Activated T-cell treated with anti-CD3 and anti-CD28 coated beads, Interleukin-2, amount 50 U/mL, for 24 hours (primary cell): Measurements from ENCODE around the gene RAD51B.
"Not testable (repeated sequence)": the region's sequence is repeated elsewhere in the genome, so short reads cannot be mapped to it uniquely, and the experiment has no call there.

Experiments
- DNase-seq: peaks from one replicate; pipeline ENCODE4 v3.0.0-alpha.2; 2020
- H3K27ac Mint-ChIP-seq: 2 replicates; pipeline ENCODE4 v1.8.0; 2020; ENCODE audit warnings: mild to moderate bottlenecking, mixed read lengths
- H3K27me3 Mint-ChIP-seq: 2 replicates; pipeline ENCODE4 v1.8.0; 2020; ENCODE audit warnings: mixed read lengths
- H3K36me3 Mint-ChIP-seq: 2 replicates; pipeline ENCODE4 v1.8.0; 2020; ENCODE audit warnings: low read depth, mixed read lengths
- H3K4me1 Mint-ChIP-seq: 2 replicates; pipeline ENCODE4 v1.8.0; 2020; ENCODE audit warnings: low read depth, mixed read lengths
- H3K4me3 Mint-ChIP-seq: 2 replicates; pipeline ENCODE4 v1.8.0; 2020; ENCODE audit warnings: mild to moderate bottlenecking, moderate library complexity, mixed read lengths
- H3K9me3 Mint-ChIP-seq: 2 replicates; pipeline ENCODE4 v1.8.0; 2020; ENCODE audit warnings: mixed read lengths

Gene RAD51B

DNA sequence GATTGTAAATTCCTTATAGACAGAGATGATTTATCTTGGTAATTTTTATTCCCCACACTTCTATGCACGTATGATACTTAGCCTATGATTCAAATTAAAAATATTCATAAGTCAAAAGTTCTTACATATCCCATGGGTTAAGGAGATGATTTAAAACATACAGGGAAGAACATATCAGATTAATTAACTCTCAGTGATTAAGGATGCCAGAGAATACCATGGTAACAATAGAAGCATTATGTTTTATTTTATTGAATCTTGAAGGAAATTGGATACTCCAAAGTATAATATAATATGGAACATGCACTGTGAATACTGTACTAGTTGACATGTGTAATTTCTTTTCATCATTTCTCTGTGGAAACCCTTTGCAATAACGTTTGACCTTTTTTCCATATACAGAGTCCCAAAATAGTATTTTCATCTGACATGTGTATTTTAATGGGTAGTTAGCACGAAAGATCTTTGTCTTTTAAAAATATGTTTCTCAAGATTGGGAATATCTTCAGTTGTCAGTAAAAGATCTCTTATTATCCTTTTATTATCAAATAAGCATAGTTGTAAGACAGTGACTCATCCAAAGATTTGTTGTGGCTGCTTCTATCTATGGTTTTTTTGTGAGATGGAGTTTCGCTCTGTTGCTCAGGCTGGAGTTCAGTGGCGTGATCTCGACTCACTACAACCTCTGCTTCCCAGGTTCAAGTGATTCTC is 166.7 kb downstream of the RAD51B start:
- no peak for DNase-seq
- Mint-ChIP-seq H3K27ac (no peak overlapping the region), H3K4me1 (peaks cover 4% of the 10 kb centered on the region), H3K36me3 (no peaks in the 10 kb centered on the region), H3K9me3 (no peaks in the 10 kb centered on the region), H3K27me3 (no peaks in the 10 kb centered on the region), H3K4me3 (no peak overlapping the region)

DNA sequence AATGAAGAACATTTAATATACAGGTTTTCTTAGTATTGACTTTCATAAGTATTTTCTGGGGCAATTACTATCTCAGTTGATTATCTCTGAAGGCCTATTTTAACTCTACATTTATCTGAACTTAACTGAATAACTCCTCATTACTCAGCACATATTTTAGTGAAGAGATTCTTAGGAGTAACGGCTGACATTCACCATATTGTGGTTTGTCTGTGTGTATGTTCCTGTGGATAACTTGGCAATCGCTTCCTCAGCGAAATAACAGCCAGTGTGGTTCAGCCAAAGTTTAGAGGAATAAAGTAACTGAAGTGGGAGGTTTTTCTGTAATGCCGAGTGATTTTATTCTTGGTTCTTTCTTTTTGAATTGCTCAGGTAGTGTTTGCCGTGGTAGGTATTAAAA is 168.0 kb downstream of the RAD51B start:
- H3K36me3 Mint-ChIP-seq: no peaks in the 10 kb centered on the region
- no peak overlapping the region for H3K4me3 Mint-ChIP-seq
- DNase-seq: no peak
- H3K9me3 Mint-ChIP-seq: no peaks in the 10 kb centered on the region
- H3K27me3 Mint-ChIP-seq: no peaks in the 10 kb centered on the region
- H3K27ac Mint-ChIP-seq: no peak overlapping the region
- H3K4me1 Mint-ChIP-seq: peaks cover 4% of the 10 kb centered on the region

DNA sequence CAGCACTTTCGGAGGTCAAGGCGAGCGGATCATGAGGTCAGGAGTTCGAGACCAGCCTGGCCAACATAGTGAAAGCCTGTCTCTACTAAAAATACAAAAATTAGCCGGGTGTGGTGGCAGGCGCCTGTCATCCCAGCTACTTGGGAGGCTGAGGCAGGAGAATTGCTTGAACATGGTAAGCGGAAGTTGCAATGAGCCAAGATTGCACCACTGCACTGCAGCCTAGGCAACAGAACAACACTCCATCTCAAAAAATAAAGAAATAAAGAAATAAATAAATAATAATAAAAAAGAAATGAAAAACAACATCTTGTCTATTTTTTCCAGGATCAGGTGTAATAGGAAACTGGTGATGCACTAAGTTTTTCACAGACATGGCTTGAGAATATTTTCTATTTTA is 168.6 kb downstream of the RAD51B start:
- H3K9me3 Mint-ChIP-seq, H3K4me3 Mint-ChIP-seq, H3K27me3 Mint-ChIP-seq, H3K27ac Mint-ChIP-seq, DNase-seq, H3K36me3 Mint-ChIP-seq, H3K4me1 Mint-ChIP-seq: not testable (repeated sequence)

DNA sequence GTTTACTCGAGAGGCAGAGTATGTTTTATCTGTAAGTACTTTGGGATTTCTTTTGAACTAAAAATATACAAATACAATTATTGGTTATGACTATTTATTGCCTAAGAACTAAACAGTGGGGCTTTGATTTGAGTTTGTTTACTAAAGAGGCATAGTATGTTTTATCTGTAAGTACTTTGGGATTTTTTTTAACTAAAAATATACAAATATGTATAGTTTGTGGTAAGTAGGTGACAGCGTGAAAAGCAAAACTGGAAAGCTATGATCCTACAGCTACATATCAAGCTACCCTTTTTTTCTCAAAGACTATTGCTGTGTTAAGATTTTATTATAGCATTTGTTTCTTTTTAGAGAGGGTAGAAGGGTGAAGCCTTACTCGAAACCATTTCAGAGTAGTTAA is 171.0 kb downstream of the RAD51B start:
- H3K27me3 Mint-ChIP-seq: no peaks in the 10 kb centered on the region
- no peak overlapping the region for H3K27ac Mint-ChIP-seq
- no peaks in the 10 kb centered on the region for H3K4me1 Mint-ChIP-seq
- DNase-seq: no peak
- H3K9me3 Mint-ChIP-seq: no peaks in the 10 kb centered on the region
- H3K36me3 Mint-ChIP-seq: no peaks in the 10 kb centered on the region
- no peak overlapping the region for H3K4me3 Mint-ChIP-seq

DNA sequence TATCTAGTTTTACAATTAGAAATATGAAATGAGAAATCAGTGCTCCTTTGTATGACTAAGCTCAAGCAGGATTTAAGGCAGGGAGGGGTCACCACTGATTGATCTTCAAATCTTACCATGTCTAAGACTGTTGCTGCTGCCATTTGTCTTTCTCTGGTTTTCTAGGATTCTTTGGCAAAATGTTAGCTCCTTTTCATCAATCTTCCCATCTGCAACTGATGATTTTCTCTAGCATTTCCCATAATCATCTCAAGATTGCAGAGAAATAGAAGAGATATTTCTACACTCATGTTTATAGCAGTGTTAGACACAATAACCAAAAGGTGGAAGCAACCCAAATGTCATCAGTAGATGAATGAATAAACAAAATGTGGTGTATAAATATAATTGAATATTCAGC is 175.0 kb downstream of the RAD51B start:
- no peaks in the 10 kb centered on the region for H3K36me3 Mint-ChIP-seq
- DNase-seq: no peak
- H3K4me3 Mint-ChIP-seq: no peak overlapping the region
- no peak overlapping the region for H3K27ac Mint-ChIP-seq
- no peaks in the 10 kb centered on the region for H3K4me1 Mint-ChIP-seq
- no peaks in the 10 kb centered on the region for H3K9me3 Mint-ChIP-seq
- H3K27me3 Mint-ChIP-seq: no peaks in the 10 kb centered on the region

DNA sequence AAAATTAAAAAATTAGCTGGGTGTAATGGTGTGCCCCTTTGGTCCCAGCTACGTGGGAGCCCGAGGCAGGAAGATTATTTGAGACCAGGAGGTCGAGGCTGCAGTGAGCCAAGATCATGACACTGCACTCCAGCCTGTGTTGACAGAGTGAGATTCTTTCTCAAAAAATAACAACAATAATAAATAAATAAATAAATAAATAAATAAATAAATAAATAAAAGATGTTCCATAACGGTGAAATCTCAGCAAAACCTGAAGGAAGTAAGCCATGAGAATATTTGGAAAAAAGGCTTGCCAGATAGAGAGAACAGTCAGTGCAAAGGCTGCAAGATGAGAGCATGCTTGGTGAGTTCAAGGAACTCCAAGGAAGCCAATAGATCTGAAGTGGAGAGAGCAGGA is 176.7 kb downstream of the RAD51B start:
- Mint-ChIP-seq H3K4me3 (no peak overlapping the region), H3K4me1 (no peaks in the 10 kb centered on the region), H3K9me3 (no peaks in the 10 kb centered on the region), H3K36me3 (no peaks in the 10 kb centered on the region), H3K27me3 (no peaks in the 10 kb centered on the region), H3K27ac (no peak overlapping the region)
- no peak for DNase-seq

DNA sequence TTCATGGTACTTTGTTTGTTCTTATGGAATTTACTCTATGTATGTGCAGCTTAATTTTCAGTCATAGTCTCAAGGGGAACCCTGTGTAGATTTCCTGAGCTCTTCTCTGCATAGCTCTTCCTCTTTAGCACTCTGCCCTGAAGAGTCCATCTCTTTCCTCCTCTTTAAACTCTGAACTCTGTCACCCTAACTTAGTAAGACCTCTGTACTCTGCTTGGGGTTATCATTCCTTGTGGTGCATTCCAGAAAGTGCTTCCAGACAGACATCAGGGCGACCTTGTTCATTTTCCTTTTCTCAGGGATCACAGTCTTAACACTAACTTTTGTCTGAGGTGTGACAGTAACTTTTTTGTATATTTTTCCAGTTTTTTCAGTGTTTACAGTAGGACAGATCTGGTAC is 179.3 kb downstream of the RAD51B start:
- Mint-ChIP-seq H3K27ac (no peak overlapping the region), H3K27me3 (no peaks in the 10 kb centered on the region), H3K36me3 (no peaks in the 10 kb centered on the region), H3K9me3 (peaks cover 3% of the 10 kb centered on the region), H3K4me3 (no peak overlapping the region), H3K4me1 (no peaks in the 10 kb centered on the region)
- no peak for DNase-seq

DNA sequence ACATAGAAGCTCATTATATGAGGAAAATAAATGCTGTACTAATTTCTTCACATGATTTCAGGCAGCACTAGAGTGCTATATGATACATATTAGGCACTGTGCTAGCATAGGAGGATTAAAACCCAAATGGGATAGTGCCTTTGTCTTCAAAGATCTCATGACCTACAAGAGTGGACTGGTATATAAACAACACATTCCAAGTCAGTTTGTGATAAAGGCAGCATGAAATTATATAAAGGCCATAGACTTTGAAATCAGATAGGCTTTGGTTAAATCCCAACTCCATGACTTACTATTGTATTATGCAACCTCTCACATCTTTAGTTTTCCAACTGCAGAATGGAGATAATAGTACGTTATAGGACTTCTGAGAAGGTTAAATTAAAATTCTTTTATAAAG is 179.7 kb downstream of the RAD51B start:
- H3K36me3 Mint-ChIP-seq: no peaks in the 10 kb centered on the region
- no peak overlapping the region for H3K27ac Mint-ChIP-seq
- no peak for DNase-seq
- H3K9me3 Mint-ChIP-seq: peaks cover 3% of the 10 kb centered on the region
- H3K27me3 Mint-ChIP-seq: no peaks in the 10 kb centered on the region
- no peaks in the 10 kb centered on the region for H3K4me1 Mint-ChIP-seq
- H3K4me3 Mint-ChIP-seq: no peak overlapping the region

DNA sequence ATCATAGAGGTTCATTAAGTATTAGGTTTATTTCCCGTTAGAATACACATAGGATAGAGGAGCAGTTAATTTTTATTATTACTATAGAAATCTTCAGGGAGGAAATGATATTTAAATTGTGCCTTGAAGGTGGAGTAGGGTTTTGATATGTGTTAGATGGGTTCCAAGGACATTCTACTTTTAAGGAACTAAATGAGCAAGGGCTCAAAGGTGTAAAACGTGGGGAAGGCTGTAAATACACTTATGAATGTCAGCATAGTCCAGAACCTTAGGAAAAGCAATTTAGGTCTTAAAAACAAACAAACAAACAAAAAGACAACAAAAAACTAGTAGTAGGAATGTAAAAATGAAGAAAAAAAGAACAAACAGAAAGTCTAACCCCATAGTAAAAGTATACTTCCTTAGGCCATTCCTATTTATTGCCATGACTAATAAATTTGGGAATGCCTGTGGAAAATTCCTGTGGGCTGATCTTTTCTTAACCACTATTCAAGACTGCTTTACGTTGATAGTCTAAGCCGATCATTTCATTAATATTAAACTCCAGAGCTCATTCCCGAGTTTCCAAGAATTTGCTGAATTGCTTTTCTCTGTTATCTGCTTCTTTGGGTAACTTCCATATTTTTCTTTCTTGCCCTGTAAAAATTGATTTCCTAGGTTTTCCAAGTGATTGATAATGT is 180.3 kb downstream of the RAD51B start:
- Mint-ChIP-seq H3K36me3 (no peaks in the 10 kb centered on the region), H3K9me3 (peaks cover 3% of the 10 kb centered on the region), H3K4me1 (no peaks in the 10 kb centered on the region), H3K27me3 (no peaks in the 10 kb centered on the region), H3K4me3 (no peak overlapping the region), H3K27ac (no peak overlapping the region)
- DNase-seq: no peak

DNA sequence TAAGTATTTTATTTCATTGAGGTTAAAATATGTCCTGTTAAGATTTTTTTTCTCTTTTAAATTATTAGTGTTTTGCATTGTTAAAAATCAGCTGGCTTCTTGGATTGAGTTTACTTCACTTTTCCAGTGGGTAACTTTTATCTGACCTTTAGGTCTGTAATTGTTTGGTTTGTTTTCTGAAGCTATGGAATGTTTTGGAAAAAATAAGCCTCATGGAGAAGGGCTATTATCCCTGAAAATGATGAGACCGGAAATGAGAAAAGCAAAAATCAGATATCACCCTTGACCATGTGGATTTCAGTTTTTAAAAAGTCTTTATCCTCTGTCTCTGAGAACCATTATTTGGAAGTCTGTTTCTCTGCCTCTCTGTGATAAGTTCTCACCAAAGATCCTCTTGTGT is 180.9 kb downstream of the RAD51B start:
- DNase-seq: no peak
- Mint-ChIP-seq H3K27ac (no peak overlapping the region), H3K4me1 (no peaks in the 10 kb centered on the region), H3K9me3 (peaks cover 3% of the 10 kb centered on the region), H3K27me3 (no peaks in the 10 kb centered on the region), H3K36me3 (no peaks in the 10 kb centered on the region), H3K4me3 (no peak overlapping the region)

DNA sequence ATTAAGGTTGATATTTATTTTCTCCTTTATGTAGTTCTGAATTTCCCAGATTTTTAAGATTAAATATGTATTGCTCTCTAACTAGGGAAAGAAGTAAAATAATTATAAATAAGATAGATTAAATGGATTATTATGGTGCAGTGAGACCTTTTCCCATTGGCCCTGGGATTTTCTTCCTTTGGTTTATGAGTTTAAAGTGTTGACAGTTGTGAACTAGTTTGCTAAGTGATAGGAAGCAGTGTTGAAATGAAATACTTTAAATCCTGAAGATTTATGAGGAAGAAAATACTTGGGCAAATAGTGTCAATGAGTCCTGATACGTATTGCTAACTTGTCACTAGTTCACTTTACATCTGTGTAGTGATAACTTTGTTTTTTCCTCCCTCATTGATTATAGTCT is 188.9 kb downstream of the RAD51B start:
- Mint-ChIP-seq H3K4me1 (no peaks in the 10 kb centered on the region), H3K36me3 (no peaks in the 10 kb centered on the region), H3K4me3 (no peak overlapping the region), H3K27ac (no peak overlapping the region), H3K27me3 (no peaks in the 10 kb centered on the region), H3K9me3 (no peaks in the 10 kb centered on the region)
- no peak for DNase-seq

DNA sequence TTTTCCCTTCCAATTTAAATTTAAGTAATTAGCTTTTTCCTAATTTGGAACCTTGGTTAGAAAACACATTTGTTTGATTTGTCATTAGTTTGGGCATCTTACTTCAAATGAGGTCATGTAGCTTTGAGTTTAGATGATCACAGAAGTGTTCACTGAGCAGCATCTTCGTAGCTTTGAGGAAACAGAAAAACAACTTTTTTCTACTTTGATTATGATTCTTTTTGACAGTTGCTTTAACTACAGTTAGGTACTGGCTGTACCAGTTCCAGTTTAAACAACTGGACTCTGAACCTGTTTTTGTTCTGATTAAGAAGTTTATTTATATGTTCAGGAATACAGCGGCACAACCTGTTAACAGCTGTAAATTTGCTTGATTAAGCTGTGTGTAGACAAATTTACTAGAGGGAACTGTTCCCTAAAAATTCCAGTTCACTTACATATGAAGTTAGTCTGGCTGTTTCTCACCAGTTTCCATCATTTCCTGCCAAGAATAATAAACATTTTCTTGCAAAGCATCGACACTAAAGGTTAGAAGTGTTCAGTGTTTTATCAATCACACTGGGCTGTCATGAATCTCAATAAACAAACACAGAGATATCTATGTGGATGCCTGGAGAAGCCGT is 191.9 kb downstream of the RAD51B start:
- Mint-ChIP-seq H3K27me3 (no peaks in the 10 kb centered on the region), H3K36me3 (no peaks in the 10 kb centered on the region), H3K4me3 (no peak overlapping the region), H3K4me1 (no peaks in the 10 kb centered on the region), H3K27ac (no peak overlapping the region), H3K9me3 (no peaks in the 10 kb centered on the region)
- no peak for DNase-seq

DNA sequence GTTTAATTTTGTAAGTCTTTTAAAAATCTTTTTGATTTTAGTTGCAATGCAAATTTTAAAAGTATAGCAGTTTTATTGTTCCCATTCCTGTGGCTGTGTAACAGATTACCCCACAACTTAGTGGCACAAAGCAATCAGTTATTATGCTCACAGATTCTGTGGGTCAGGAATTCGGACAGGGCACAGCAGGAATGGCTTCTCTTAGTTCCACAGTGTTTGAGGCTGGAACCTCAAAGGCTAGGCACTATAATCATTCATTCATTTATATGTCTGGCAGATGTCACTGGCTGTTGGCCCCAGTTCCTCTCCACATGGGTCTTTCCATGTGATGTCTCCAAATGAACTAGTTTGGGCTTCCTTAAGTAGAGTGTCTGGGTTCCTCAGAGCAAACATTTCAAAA is 193.3 kb downstream of the RAD51B start:
- Mint-ChIP-seq H3K27me3 (no peaks in the 10 kb centered on the region), H3K4me3 (no peak overlapping the region), H3K27ac (no peak overlapping the region), H3K4me1 (no peaks in the 10 kb centered on the region), H3K9me3 (no peaks in the 10 kb centered on the region), H3K36me3 (no peaks in the 10 kb centered on the region)
- no peak for DNase-seq

DNA sequence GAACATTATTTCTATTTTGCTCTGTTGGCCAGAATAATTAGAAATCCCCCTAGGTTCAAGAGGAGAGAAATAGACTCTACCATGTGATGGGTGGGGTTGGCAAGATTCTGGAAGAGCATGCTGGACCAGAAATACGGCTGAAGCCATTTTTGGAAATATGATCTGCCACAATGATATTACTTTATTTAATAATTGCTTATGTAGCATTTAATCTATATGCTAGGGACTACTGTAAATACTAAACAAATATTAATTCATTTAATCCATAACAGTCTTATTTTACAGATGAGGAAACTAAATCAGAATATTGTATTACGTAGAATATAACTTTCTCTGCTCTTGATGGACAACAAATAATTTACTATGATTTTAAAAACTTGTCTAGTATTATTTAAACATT is 193.7 kb downstream of the RAD51B start:
- Mint-ChIP-seq H3K36me3 (no peaks in the 10 kb centered on the region), H3K4me1 (no peaks in the 10 kb centered on the region), H3K4me3 (no peak overlapping the region), H3K27me3 (no peaks in the 10 kb centered on the region), H3K9me3 (no peaks in the 10 kb centered on the region), H3K27ac (no peak overlapping the region)
- no peak for DNase-seq

DNA sequence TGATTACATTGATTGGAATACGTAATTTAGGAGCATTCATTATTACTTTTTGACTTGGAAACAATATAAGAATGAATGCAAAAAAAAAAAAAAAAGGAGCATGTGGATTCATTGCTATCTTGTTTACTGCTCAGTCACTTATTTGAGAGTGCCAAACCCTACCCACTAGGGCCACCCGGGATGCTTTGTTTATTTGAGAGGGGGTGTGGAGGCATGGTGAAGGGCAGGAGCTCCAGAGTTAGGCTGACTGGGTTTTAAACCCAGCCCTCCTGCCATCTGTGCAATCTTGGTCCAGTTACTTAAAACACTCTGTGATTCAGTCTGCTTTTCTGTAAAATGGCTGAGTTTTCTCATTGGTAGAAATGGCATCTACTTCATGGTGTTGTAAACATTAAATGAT is 195.2 kb downstream of the RAD51B start:
- H3K4me3 Mint-ChIP-seq: no peak overlapping the region
- DNase-seq: no peak
- no peaks in the 10 kb centered on the region for H3K4me1 Mint-ChIP-seq
- H3K9me3 Mint-ChIP-seq: no peaks in the 10 kb centered on the region
- no peaks in the 10 kb centered on the region for H3K36me3 Mint-ChIP-seq
- no peaks in the 10 kb centered on the region for H3K27me3 Mint-ChIP-seq
- H3K27ac Mint-ChIP-seq: no peak overlapping the region
